GOT3 (cell line): Measurements from ENCODE around the gene BORCS6.
A peak's percentile ranks its signal among the peaks of the same experiment; 100 is the strongest.

ENCODE experiments used
- DNase-seq: peaks from one replicate; lab custom pipeline; 2025; ENCODE audit warnings: mixed read lengths; lab: John Stamatoyannopoulos, UW

BORCS6 gene

GRCh38 chr17:8210761-8211458, 20.9 kb upstream of the BORCS6 start:
- DNase-seq: no peak

GRCh38 chr17:8209907-8210760, 20.2 kb upstream of the BORCS6 start, which contains the start of gene AURKB:
Gene AURKB (minus strand): TSS chr17:8210575. CDS start chr17:8210224, 351 bp downstream.
- DNase-seq: peak; percentile 38

- no peak for DNase-seq
These were observed 16.6 kb upstream of the BORCS6 start for GRCh38 chr17:8206536-8206935.

GRCh38 chr17:8204761-8205555, 15.0 kb upstream of the BORCS6 start:
- DNase-seq: no peak

- peak; percentile 37 for DNase-seq
These were observed 2.3 kb upstream of the BORCS6 start for GRCh38 chr17:8192070-8192815.

GRCh38 chr17:8190506-8190905, 526 bp upstream of the BORCS6 start:
- no peak for DNase-seq

- DNase-seq: no peak
These were observed 804 bp downstream of the BORCS6 start for GRCh38 chr17:8189041-8189710.

GRCh38 chr17:8188263-8188839, 1.6 kb downstream of the BORCS6 start:
- no peak for DNase-seq

GRCh38 chr17:8187517-8188262, 2.3 kb downstream of the BORCS6 start:
- DNase-seq: peak; percentile 88

- peak; percentile 91 for DNase-seq
These were observed 3.0 kb downstream of the BORCS6 start for GRCh38 chr17:8186787-8187516.

- DNase-seq: no peak
These were observed 3.6 kb downstream of the BORCS6 start for GRCh38 chr17:8186446-8186786.

GRCh38 chr17:8185582-8186445, 4.2 kb downstream of the BORCS6 start:
- DNase-seq: peak; percentile 71

GRCh38 chr17:8176998-8177731, 12.8 kb downstream of the BORCS6 start:
- no peak for DNase-seq

- DNase-seq: peak; percentile 44
These were observed 13.6 kb downstream of the BORCS6 start, which contains the start of gene TMEM107 for GRCh38 chr17:8176197-8176940. Gene TMEM107 (minus strand): TSS chr17:8176380. CDS start chr17:8176286, 94 bp downstream.

- DNase-seq: no peak
These were observed 14.2 kb downstream of the BORCS6 start for GRCh38 chr17:8175795-8176196.

- DNase-seq: no peak
These were observed 16.1 kb downstream of the BORCS6 start for GRCh38 chr17:8173871-8174322.
